Measurements from ENCODE around the gene DDX39A.

DDX39A gene

DNA sequence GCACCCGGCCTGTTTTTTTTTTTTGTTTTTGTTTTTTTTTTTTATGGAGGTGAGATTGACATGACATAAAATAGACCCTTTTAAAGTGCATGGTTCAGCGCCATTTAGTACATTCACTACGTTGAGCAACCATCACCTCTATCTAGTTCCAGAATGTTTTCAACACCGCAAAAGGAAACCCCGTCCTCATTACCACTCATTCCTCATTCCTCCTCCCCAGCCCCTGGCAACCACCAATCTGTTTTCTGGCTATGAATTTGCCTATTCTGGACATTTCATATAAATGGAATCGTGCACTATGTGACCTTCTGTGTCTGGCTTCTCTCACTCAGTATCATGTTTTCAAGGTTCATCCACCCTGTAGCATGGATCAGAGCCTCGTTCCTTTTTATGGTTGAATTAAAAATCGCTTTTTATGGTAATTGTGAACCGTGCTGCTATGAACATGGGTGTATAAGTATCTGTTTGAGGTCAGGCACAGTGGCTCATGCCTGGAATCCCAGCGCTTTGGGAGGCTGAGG is 47.8 kb downstream of the DDX39A start:
- Histone ChIP-seq H3K36me3 (ENCODE audit: control insufficient read depth, insufficient read depth, low read length) (no peaks in the 10 kb centered on the region), H3K27me3 (replicated peaks; ENCODE audit: control insufficient read depth, insufficient read depth, low read length) (no peaks in the 10 kb centered on the region), H3K4me3 (replicated peaks; ENCODE audit: low read depth, low read length) (no peak overlapping the region)
- no peak for TF ChIP-seq CTCF (IDR thresholded peaks at IDR 0.05; ENCODE audit: insufficient read depth, low read length, poor library complexity, severe bottlenecking)
- no peak for DNase-seq (ENCODE audit: extremely low read depth, insufficient read length)

GRCh38 chr19:14370940-14371280 is 48.2 kb downstream of the DDX39A start:
- Histone ChIP-seq H3K4me3 (replicated peaks; ENCODE audit: low read depth, low read length) (peak overlapping the region; percentile 22; the same call in 1 of the 2 replicates), H3K27me3 (replicated peaks; ENCODE audit: control insufficient read depth, insufficient read depth, low read length) (no peaks in the 10 kb centered on the region), H3K36me3 (ENCODE audit: control insufficient read depth, insufficient read depth, low read length) (no peaks in the 10 kb centered on the region)
- no peak for DNase-seq (ENCODE audit: extremely low read depth, insufficient read length)
- TF ChIP-seq CTCF (IDR thresholded peaks at IDR 0.05; ENCODE audit: insufficient read depth, low read length, poor library complexity, severe bottlenecking): no peak

DNA sequence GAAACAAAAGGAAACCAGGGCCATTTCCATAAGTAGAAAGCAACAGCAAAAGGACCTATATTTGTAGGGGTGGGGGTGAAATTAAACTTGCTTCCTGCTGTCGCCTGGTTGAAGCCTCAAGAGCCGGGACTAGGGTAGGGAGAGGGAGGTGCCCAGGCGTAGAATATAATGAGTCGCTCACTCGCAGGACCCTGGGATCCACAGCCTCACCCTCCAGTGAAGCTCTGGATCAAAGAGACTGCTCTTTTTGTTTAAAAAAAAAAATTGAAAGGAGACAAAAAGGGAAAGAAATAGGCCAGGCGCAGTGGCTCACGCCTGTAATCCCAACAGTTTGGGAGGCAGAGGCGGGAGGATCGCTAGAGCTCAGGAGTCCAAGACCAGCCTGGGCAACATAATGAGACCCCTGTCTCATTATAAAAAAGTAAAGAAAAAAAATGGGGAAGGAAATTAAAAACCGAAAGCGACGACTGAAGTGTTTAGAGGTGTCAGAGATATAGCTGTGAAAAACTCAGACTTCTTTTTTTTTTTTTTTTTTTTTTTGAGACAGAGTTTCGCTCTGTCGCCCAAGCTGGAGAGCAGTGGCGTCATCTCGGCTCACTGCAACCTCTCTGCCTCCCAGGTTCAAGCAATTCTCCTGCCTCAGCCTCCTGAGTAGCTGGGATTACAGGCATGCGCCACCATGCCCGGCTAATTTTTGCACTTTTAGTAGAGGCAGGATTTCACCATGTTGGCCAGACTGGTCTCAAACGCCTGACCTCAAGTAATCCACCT is 48.8 kb downstream of the DDX39A start:
- Histone ChIP-seq H3K36me3 (ENCODE audit: control insufficient read depth, insufficient read depth, low read length) (no peaks in the 10 kb centered on the region), H3K4me3 (replicated peaks; ENCODE audit: low read depth, low read length) (peak overlapping the region; percentile 48), H3K27me3 (replicated peaks; ENCODE audit: control insufficient read depth, insufficient read depth, low read length) (no peaks in the 10 kb centered on the region)
- TF ChIP-seq CTCF (IDR thresholded peaks at IDR 0.05; ENCODE audit: insufficient read depth, low read length, poor library complexity, severe bottlenecking): no peak
- peak; percentile 56 for DNase-seq (ENCODE audit: extremely low read depth, insufficient read length)

- no peak for TF ChIP-seq CTCF (IDR thresholded peaks at IDR 0.05; ENCODE audit: insufficient read depth, low read length, poor library complexity, severe bottlenecking)
- Histone ChIP-seq H3K27me3 (replicated peaks; ENCODE audit: control insufficient read depth, insufficient read depth, low read length) (no peaks in the 10 kb centered on the region), H3K36me3 (ENCODE audit: control insufficient read depth, insufficient read depth, low read length) (no peaks in the 10 kb centered on the region), H3K4me3 (replicated peaks; ENCODE audit: low read depth, low read length) (peak overlapping the region; percentile 48)
- DNase-seq (ENCODE audit: extremely low read depth, insufficient read length): peak; percentile 78
These were observed 49.6 kb downstream of the DDX39A start for GRCh38 chr19:14369399-14370168.

DNA sequence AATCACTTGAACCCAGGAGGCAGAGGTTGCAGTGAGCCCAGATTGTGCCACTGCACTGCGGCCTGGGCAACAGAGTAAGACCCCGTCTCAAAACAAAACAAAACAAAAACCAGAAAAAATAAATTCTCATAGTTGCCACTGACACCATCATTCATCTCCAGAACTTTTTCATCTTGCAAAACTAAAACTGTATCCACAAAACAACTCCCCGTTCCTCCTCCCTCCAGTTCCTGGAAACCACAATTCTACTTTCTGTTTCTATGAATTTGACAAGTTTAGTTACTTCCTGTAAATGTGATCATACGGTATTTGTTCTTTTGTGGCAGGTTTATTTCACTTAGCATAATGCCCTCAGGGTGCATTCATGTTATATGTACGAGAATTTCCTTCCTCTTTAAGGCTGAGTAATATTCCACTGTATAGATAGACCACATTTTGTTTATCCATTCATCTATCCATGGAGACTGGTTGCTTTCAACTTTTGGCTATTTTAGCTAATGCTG is 51.1 kb downstream of the DDX39A start:
- peak; percentile 44 for DNase-seq (ENCODE audit: extremely low read depth, insufficient read length)
- Histone ChIP-seq H3K27me3 (replicated peaks; ENCODE audit: control insufficient read depth, insufficient read depth, low read length) (no peaks in the 10 kb centered on the region), H3K36me3 (ENCODE audit: control insufficient read depth, insufficient read depth, low read length) (no peaks in the 10 kb centered on the region), H3K4me3 (replicated peaks; ENCODE audit: low read depth, low read length) (no peak overlapping the region)
- TF ChIP-seq CTCF (IDR thresholded peaks at IDR 0.05; ENCODE audit: insufficient read depth, low read length, poor library complexity, severe bottlenecking): no peak

Data from GM06990 (cell line).